ENCODE data around the gene JUNB. TPM values are rescaled to one million over a fixed set of nuclear protein-coding genes. Genes with fewer than 3 reads are reported as not detected.

JUNB gene
- total and polyA plus RNA-seq, 2 of the 8 experiments (the other 6 are each of a cell fraction or from before 2014, with no cell fraction given), result 7.4 to 10.0 TPM

DNA sequence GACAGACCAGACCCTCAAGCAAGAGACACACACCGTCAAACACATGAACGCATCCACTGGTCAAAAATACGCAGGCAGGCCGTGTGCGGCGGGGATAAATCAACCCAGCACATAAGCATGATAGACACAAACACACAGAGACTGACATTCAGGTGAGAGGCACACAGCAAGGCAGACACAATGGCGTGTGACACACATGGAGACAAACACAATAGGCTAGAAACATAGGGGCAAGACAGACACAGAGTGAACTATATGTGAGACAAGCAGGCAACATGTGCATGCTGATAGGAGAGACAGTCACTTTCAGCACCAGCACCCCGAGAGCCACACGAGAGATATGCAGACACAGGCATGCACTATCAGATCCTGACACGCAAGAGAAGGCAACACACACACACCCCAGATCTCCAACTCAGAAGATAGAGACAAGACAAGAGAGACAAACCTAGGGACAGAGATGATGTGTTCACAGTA lies 6.9 kb upstream of the JUNB start:
- WGBS, 2 experiments (ENCODE audit: extremely low coverage in 1 of 2, insufficient coverage in 1 of 2, insufficient read length in 1 of 2, insufficient replicate concordance in 2 of 2, low coverage in 1 of 2, low lambda C conversion rate in 2 of 2, missing lambda C conversion rate in 1 of 2), result 95% methylated on average over 10 of the region's 10 CpGs; no CpG with 5 or more reads in 1 of the 2 experiments
- Histone ChIP-seq H3K9me3 (ENCODE audit: insufficient read depth in 2 of 2, low read depth in 1 of 2, low read length in 1 of 2) (no peaks in the 10 kb centered on the region), H3K4me3 (ENCODE audit: extremely low read depth in 1 of 4, insufficient read depth in 2 of 4, low read depth in 3 of 4, low read length in 4 of 4) (no peak overlapping the region), H3K14ac (ENCODE audit: insufficient read length) (no peak overlapping the region), H3K23me2 (ENCODE audit: low read depth, low read length) (peaks cover 16% of the 10 kb centered on the region; the same call in 1 of the 2 replicates), H4K20me1 (replicated peaks in 1 of 2; ENCODE audit: control insufficient read depth in 1 of 2, insufficient read depth in 2 of 2, low read length in 2 of 2) (peaks cover 0 to 1% of the 10 kb centered on the region in 2 experiments), H2BK20ac (ENCODE audit: low read length) (peak overlapping the region; percentile 95), H3K18ac (ENCODE audit: extremely low read depth, low read length) (peak overlapping the region; percentile 2; the same call in 1 of the 2 replicates), H2AFZ (ENCODE audit: low read length) (no peak overlapping the region), H3K79me2 (ENCODE audit: control insufficient read depth in 1 of 2, insufficient read depth in 2 of 2, low read length in 2 of 2) (no peaks in the 10 kb centered on the region), H2BK5ac (ENCODE audit: low read depth, low read length) (peak overlapping the region; percentile 82; the same call in 1 of the 2 replicates), H3K36me3 (ENCODE audit: control insufficient read depth in 2 of 4, insufficient read depth in 4 of 4, low read length in 3 of 4) (no peaks in the 10 kb centered on the region), H3K27me3 (replicated peaks in 1 of 4; ENCODE audit: control insufficient read depth in 3 of 4, extremely low read depth in 1 of 4, insufficient read depth in 3 of 4, low read length in 3 of 4) (no peaks in the 10 kb centered on the region), H4K91ac (replicated peaks; ENCODE audit: insufficient read length, low read length) (peak overlapping the region; percentile 52), H2BK12ac (ENCODE audit: low read depth, low read length) (peak overlapping the region; percentile 99), H3K56ac (replicated peaks; ENCODE audit: insufficient read length, low read depth, low read length) (no peak overlapping the region), H4K8ac (ENCODE audit: extremely low read depth, insufficient read depth, low read length) (no peak overlapping the region), H4K5ac (ENCODE audit: insufficient read length, low read depth, low read length) (no peak overlapping the region), H2BK15ac (ENCODE audit: low read length) (peak overlapping the region; percentile 99), H3K9ac (replicated peaks in 1 of 4; ENCODE audit: extremely low read depth in 1 of 4, low read depth in 3 of 4, low read length in 3 of 4) (no peak overlapping the region), H2AK5ac (ENCODE audit: low read depth, low read length) (peak overlapping the region; percentile 99), H3K4me2 (ENCODE audit: insufficient read depth in 1 of 2, low read depth in 2 of 2, low read length in 2 of 2) (no peak overlapping the region; a peak in 1 of 4 replicates), H3K4me1 (replicated peaks in 1 of 4; ENCODE audit: control insufficient read depth in 3 of 4, insufficient read depth in 4 of 4, low read length in 3 of 4) (peaks cover 16 to 32% (median 20%) of the 10 kb centered on the region in 4 experiments), H3K23ac (ENCODE audit: insufficient read length) (no peak overlapping the region), H3K79me1 (ENCODE audit: low read depth, low read length) (no peaks in the 10 kb centered on the region; the same call in 1 of the 2 replicates), H2BK120ac (replicated peaks; ENCODE audit: low read depth, low read length) (no peak overlapping the region), H3K4ac (replicated peaks; ENCODE audit: insufficient read length, low read depth, low read length) (peak overlapping the region; percentile 34), H3K27ac (ENCODE audit: low read depth, low read length) (no peak overlapping the region)
- TF ChIP-seq SAP30 (IDR thresholded peaks at IDR 0.05; ENCODE audit: insufficient read depth, insufficient replicate concordance, low read length), result no peak
- no peak for TF ChIP-seq CTBP2 (IDR thresholded peaks at IDR 0.05; ENCODE audit: borderline replicate concordance, insufficient read depth, insufficient read length, low read length)
- TF ChIP-seq, protein P1, sequence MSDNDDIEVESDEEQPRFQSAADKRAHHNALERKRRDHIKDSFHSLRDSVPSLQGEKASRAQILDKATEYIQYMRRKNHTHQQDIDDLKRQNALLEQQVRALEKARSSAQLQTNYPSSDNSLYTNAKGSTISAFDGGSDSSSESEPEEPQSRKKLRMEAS (IDR thresholded peaks at IDR 0.05), result no peak
- TF ChIP-seq GTF2F1 (IDR thresholded peaks at IDR 0.05; ENCODE audit: borderline replicate concordance, low read depth, low read length), result no peak
- TF ChIP-seq, protein P2, sequence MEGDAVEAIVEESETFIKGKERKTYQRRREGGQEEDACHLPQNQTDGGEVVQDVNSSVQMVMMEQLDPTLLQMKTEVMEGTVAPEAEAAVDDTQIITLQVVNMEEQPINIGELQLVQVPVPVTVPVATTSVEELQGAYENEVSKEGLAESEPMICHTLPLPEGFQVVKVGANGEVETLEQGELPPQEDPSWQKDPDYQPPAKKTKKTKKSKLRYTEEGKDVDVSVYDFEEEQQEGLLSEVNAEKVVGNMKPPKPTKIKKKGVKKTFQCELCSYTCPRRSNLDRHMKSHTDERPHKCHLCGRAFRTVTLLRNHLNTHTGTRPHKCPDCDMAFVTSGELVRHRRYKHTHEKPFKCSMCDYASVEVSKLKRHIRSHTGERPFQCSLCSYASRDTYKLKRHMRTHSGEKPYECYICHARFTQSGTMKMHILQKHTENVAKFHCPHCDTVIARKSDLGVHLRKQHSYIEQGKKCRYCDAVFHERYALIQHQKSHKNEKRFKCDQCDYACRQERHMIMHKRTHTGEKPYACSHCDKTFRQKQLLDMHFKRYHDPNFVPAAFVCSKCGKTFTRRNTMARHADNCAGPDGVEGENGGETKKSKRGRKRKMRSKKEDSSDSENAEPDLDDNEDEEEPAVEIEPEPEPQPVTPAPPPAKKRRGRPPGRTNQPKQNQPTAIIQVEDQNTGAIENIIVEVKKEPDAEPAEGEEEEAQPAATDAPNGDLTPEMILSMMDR (IDR thresholded peaks at IDR 0.05; ENCODE audit: control extremely low read depth in 1 of 3, insufficient read depth in 1 of 3, low read depth in 1 of 3, low read length in 3 of 3), result no peak
- no peak for TF ChIP-seq KDM4A (IDR thresholded peaks at IDR 0.05; ENCODE audit: low read depth, low read length, severe bottlenecking)
- no peak for FAIRE-seq
- ChIA-PET CTCF (ENCODE audit: partially characterized antibody) (interaction anchor here (9.3 kb wide), 1 partner anchor 11 kb away, joined by 277 read pairs; the partner anchor contains the start of gene JUNB), POLR2A (ENCODE audit: partially characterized antibody) (interaction anchor here (16.6 kb wide), 1 partner anchor 13 kb away, joined by 317 read pairs; the partner anchor contains the start of genes JUNB, PRDX2 and THSD8)
- DNase-seq (ENCODE audit: low read depth in 1 of 2, low spot score in 2 of 2), result no peak
